Measurements from ENCODE around the gene NALCN.

The NALCN gene

GRCh38 chr13:101090287-101090686, 326.0 kb downstream of the NALCN start:
- CTCF ChIA-PET: no interaction called here
- Histone ChIP-seq H3K36me3 (ENCODE audit: control insufficient read depth in 2 of 2, insufficient read depth in 1 of 2, low read length in 2 of 2) (no peaks in the 10 kb centered on the region), H3K9me3 (ENCODE audit: control insufficient read depth, insufficient read depth, low read depth, low read length) (no peaks in the 10 kb centered on the region), H3K4me1 (ENCODE audit: control insufficient read depth, insufficient read depth, low read length) (no peaks in the 10 kb centered on the region), H3K4me3 (ENCODE audit: low read depth, low read length) (no peak overlapping the region), H3K27ac (ENCODE audit: extremely low read depth, low read depth, low read length) (no peak overlapping the region)
- no peak for TF ChIP-seq HOXD13 (CRISPR knock-in tag; IDR thresholded peaks at IDR 0.05; ENCODE audit: borderline replicate concordance)
- no peak for TF ChIP-seq HIC1 (tag by site-specific recombination; IDR thresholded peaks at IDR 0.05)
- TF ChIP-seq ZNF76 (tag by site-specific recombination; IDR thresholded peaks at IDR 0.05; ENCODE audit: borderline replicate concordance, low read depth): no peak
- TF ChIP-seq ZNF433 (tag by site-specific recombination; IDR thresholded peaks at IDR 0.05; ENCODE audit: low read depth): no peak
- TF ChIP-seq ZNF26 (tag by site-specific recombination; IDR thresholded peaks at IDR 0.05): no peak
- TF ChIP-seq CTCF (tag by site-specific recombination; IDR thresholded peaks at IDR 0.05): no peak
- TF ChIP-seq PBX3 (CRISPR knock-in tag; IDR thresholded peaks at IDR 0.05): no peak
- no peak for TF ChIP-seq GLIS2 (tag by site-specific recombination; IDR thresholded peaks at IDR 0.05)
- TF ChIP-seq ZNF280D (tag by site-specific recombination; IDR thresholded peaks at IDR 0.05): no peak
- TF ChIP-seq ZNF624 (tag by site-specific recombination; IDR thresholded peaks at IDR 0.05): no peak
- TF ChIP-seq ZNF335 (tag by site-specific recombination; conservative IDR thresholded peaks at IDR 0.05): no peak
- TF ChIP-seq ZNF548 (tag by site-specific recombination; IDR thresholded peaks at IDR 0.05): no peak
- POLR2A ChIA-PET: no interaction called here

- ChIA-PET CTCF (no interaction called here), POLR2A (no interaction called here)
- Histone ChIP-seq H3K4me3 (ENCODE audit: low read depth, low read length) (no peak overlapping the region), H3K36me3 (ENCODE audit: control insufficient read depth in 2 of 2, insufficient read depth in 1 of 2, low read length in 2 of 2) (no peaks in the 10 kb centered on the region), H3K27ac (ENCODE audit: extremely low read depth, low read depth, low read length) (no peak overlapping the region), H3K9me3 (ENCODE audit: control insufficient read depth, insufficient read depth, low read depth, low read length) (no peaks in the 10 kb centered on the region), H3K4me1 (ENCODE audit: control insufficient read depth, insufficient read depth, low read length) (no peaks in the 10 kb centered on the region)
- no peak for TF ChIP-seq ZNF121 (tag by site-specific recombination; IDR thresholded peaks at IDR 0.05)
- TF ChIP-seq ZNF792 (tag by site-specific recombination; IDR thresholded peaks at IDR 0.05): no peak
- no peak for TF ChIP-seq ZNF26 (tag by site-specific recombination; IDR thresholded peaks at IDR 0.05)
- no peak for TF ChIP-seq ZNF138 (tag by site-specific recombination; IDR thresholded peaks at IDR 0.05; ENCODE audit: borderline replicate concordance)
- TF ChIP-seq ZNF223 (tag by site-specific recombination; IDR thresholded peaks at IDR 0.05): no peak
- TF ChIP-seq AEBP2 (tag by site-specific recombination; IDR thresholded peaks at IDR 0.05; ENCODE audit: borderline replicate concordance): no peak
- TF ChIP-seq ZSCAN30 (tag by site-specific recombination; IDR thresholded peaks at IDR 0.05): no peak
- no peak for TF ChIP-seq HOXD13 (CRISPR knock-in tag; IDR thresholded peaks at IDR 0.05; ENCODE audit: borderline replicate concordance)
- TF ChIP-seq ZBTB8A (tag by site-specific recombination; IDR thresholded peaks at IDR 0.05): no peak
- TF ChIP-seq KLF7 (tag by site-specific recombination; IDR thresholded peaks at IDR 0.05; ENCODE audit: borderline replicate concordance): no peak
Observed at GRCh38 chr13:101085551-101085950, 330.8 kb downstream of the NALCN start.

Data from HEK293 (cell line).